ENCODE results near the gene MUC6. TPM values are rescaled to one million over a fixed set of nuclear protein-coding genes. Genes with fewer than 3 reads are reported as not detected.

Gene MUC6
- polyA plus RNA-seq, 10 donors, result 0.08 to 0.46 (median 0.34) TPM

DNA sequence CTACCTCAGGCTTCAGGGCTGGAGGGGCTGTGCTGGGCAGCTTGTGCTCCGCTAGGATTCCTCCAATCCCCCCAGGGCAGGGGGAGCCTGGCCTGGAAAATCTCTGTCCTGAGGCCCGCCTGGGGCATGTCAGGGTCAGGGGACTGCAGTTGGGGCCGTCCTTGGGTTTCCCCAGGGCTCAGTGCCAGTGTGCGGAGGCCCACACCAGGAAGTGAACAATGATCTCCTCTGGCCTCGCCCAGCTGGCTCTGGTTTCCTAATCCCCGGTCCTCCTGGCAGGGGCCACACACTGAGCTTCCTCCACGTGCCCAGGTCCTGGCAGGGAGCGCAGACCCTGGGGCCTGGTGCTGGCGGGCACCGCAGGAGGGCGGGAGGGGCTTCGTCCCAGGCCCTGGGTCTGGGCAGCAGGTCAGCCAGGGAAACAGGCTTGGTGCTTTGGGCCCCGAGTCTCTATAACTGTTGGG is 36.8 kb upstream of the MUC6 start:
- peak; percentile 18 to 61 (median 47) for DNase-seq

DNA sequence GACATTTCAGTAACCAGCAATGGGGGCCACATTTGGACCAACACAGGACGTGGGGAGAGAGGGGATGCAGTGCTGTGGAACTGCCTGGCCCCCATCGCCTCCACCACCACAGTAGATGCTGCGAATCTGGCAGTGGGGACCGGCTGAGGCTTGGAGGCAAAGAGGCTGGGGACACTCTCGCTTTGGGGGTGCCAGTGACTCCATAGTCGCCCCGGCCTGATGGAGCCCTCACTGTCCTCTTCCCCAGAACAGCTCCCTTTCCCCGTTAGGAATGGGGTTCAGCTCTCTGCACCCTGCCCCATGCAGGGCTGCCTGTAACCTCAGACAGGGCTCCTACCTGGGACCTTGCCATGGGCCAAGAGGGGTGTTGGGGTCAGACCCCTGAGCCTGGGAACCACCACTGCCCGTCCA is 36.3 kb upstream of the MUC6 start:
- DNase-seq, result no peak

GRCh38 chr11:1072116-1072820 is 35.8 kb upstream of the MUC6 start:
- DNase-seq, result no peak

DNA sequence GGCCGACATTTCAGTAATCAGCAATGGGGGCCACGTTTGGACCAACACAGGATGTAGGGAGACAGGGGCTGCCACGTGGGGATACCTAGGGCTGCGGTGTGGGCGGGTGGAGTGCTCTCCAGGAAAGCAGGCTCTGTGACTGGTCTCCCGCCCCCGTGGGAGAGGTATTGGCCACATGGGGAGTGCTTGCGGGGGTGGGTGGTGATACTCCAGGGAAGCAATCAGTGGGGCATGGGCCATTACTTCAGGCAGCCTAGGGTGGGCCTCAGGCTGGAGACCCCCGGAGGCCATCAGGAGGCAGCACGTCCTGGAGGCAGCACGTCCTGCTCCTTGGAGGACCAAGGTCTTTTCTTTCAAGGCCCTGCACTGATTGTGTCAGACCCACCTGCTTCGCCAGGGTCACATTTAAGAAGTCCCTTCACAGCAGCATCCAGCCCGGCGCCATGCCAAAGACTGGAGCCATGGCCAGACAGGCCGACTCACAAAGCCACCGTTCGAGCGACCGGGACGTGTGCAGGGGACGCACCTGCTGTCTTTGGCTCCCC is 35.1 kb upstream of the MUC6 start:
- DNase-seq, result no peak

GRCh38 chr11:1070594-1071462 is 34.3 kb upstream of the MUC6 start:
- no peak for DNase-seq

DNA sequence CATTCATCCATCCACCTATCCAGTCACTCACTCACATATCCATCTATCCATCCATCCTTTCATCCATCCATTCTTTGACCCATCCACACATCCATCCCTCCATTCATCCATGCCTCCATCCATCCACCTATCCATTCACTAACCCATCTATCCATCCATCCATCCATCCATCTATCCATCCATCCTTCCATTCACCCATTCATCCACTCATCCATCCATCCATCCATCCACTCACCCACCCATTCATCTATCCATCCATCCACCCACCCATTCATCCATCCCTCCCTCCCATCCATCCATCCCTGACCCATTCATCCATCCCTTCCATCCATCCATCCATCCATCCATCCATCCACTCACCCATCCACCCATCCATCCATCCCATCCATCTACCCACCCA is 33.2 kb upstream of the MUC6 start:
- DNase-seq, result no peak

DNA sequence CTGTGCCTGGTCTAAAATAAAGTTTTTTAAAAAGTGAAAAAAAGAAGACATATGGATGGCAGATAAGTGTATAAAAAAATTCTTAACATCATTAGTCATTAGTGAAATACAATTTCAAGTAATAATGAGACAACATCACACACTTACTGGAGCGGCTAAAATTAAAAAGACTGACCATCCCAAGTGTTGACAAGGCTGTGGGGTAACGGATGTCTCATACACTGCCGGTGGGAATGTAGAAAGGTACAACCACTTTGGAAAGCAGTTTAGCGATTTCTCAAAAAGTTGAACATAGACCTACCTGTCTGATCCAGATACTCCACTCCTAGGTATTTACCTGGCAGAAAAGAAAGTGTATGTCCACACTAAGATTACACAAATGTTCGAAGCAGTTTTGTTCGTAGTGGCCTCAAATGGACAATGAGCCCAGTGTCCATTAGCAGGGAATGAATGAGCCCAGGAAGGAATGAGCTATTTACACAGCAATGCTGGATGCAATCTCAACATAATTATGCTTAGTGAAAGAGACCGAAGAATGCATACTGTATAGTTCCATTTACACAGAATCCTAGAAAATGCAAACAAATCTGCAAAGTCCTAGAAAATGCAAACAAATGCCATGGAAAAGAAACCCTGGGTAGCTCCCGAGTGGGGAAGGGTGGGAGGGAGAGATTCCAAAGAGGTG is 31.4 kb upstream of the MUC6 start:
- DNase-seq, result no peak

GRCh38 chr11:1064167-1064566 is 27.6 kb upstream of the MUC6 start:
- DNase-seq, result no peak

DNA sequence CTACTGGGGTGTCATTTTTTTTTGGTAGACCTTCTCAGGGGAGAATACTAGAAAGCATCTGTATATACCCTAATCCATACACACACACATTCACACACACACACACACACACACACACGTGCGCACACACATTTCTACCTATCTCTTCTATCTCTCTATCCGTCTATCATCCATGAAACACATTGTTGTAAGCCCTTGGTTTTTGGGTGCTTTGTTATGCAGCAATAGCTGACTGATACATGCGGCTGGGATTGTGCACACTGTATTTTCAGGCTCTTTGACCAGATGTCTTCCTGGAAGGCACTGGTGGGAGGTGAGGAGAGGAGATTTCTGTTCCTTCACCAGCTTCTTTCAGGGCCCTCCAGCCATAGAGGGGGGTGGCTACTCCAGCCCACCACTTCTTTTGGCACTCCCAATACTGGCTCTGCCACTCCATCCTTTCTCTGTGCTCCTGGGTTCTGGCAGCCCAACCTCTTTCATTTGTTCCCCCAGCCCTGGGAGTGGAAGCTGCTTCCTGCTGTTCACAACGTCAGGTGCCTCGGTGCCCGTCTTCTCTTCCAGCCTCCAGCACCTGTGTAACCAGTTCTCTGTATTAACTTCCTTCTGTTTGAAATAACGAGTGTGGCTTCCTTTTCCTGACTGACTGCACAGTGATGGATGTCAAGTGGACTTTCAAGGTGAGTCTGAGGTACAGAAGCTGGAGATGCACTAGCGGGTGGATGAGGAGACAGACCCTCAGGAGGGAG is 25.7 kb upstream of the MUC6 start:
- DNase-seq, result no peak

- DNase-seq, result peak in 1 of 3 donors; percentile 30
These were observed 24.5 kb upstream of the MUC6 start for GRCh38 chr11:1060852-1061616.

DNA sequence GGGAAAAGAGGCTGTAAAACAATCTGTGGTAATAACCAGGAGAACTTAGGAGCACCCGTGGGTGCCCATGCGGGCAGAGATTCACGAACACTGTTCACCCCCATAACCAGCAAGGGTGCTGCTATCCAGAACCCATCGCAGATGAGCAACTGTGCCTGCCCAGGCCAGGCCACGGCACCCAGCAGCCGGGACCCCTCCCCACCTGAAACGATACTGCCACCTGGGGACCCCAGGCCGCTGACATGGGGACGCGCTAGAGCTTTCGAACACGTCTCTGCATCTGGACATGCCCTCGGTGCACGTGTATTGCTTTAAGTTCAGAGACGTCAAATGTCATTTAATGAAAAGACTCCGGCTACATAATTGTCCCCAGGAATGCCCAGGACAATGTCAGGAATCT is 23.9 kb upstream of the MUC6 start:
- DNase-seq, result no peak

DNA sequence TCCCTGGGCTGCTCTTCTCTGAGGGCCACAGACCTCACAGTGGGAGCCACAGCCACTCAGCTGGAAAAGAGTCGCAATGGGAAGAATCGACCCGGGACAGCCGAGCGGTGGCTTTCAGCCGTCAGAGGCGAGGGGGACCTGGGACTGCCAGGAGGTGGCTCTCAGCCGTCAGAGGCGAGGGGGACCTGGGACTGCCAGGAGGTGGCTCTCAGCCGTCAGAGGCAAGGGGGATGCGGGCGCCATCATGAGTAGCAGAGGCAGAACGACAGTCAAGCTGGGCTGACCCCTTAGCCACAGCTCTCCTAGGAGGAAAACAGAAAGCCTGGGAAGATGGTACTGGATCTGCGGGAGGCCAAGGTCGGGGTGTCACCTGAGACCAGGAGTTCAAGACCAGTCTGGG is 23.2 kb upstream of the MUC6 start:
- DNase-seq, result no peak

DNA sequence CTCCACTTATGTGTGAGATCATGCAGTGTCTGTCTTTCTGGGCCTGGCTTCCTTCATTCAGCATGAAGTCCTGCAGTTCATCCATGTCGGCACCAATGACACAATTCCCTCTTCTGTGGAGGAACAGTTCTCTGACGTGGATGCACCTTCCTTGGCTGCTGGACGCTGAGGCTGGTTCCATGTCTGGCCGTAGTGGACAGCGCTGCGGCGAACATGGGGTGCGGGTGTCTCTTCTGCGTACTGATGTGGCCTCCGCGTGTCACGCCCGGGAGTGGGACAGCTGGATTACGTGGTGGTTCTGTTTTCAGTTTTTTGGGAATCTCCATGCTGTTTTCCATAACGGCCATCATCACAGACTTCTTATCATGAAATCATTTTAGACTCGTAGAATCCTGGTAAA is 21.3 kb upstream of the MUC6 start:
- no peak for DNase-seq

DNA sequence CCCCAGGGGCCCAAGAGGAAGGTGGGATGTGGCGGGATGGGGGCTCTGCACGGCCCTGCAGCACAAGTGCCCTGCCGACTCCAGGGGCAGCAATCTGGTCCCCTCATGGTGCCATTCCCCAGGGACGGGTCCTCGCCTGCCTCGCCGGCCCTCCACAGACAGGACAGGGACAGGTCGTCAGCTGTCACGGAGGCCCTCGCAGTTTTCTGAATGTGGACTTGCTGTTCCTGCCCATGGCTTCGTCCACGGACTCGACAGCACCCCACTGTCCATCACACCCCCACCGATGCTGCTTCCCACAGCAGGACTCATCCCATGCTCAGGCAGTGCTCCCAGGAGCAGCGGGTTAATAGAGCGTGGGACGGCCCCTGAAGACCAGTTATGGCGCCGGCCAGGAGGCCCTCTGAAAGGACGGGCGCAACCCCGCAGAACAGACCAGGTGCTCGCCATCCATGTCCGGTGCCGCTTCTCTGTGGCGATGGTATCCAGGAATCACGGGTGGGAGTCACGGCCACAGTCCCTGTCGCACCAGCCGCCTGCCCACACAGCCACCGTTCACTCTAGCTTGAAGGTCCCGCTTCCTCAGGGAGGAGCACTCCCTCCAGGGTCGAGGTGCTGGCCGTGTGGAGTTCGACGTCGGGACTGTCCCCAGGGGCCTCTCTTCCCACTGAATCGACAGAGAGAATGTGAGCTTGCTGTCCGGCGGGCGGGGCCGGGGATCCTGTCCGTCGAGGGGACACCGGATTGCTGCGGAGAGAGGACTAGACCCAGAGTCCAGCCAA is 19.7 kb upstream of the MUC6 start:
- DNase-seq, result no peak

- DNase-seq, result no peak
These were observed 18.7 kb upstream of the MUC6 start for GRCh38 chr11:1055109-1055703.

DNA sequence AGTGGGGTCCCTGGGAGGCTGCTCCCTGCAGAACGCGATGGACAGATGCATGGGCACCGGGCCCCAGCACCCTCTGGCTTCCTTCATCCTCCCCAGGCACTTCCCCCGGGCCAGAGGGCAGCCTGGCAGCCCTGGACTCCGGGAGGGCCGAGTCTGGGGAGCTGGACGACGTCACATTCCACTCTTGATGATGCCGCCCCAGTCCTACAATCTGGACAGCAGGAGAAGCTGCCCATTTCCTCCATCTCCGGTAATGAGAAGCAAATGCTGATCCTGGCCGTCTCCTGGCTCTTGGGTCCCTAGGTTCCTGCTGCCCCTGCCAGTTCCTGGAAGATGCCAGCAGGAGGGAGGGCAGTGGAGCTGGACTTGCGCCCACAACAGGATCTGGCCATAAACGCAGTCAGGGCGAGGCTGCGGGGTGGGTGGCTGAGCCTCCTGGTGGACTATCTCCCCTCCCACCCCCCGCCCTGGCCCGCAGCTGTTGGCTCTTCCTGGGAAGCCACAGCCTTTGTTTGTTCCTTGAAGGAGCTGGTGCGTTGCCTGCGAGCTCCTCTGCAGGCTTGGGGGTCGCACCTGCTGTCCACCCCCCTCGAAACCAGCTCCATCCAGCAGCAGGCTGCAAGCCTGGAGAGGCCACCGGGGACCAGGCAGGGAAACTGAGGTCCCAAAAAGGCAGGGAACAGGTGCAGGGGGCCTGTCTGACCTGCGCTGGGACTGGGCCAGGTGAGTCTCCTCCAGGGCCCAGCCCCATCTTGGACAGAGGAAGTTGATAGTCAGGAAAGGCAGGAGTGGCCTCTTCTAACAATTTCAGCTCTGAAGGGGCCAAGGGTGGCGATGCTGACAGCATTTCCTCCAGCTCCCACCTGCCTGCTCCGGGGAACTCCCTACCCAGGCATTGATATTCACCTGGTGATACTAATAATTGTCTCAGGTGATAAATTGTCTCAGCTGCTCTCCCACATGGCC is 17.9 kb upstream of the MUC6 start:
- peak in 1 of 3 donors; percentile 28 for DNase-seq

DNA sequence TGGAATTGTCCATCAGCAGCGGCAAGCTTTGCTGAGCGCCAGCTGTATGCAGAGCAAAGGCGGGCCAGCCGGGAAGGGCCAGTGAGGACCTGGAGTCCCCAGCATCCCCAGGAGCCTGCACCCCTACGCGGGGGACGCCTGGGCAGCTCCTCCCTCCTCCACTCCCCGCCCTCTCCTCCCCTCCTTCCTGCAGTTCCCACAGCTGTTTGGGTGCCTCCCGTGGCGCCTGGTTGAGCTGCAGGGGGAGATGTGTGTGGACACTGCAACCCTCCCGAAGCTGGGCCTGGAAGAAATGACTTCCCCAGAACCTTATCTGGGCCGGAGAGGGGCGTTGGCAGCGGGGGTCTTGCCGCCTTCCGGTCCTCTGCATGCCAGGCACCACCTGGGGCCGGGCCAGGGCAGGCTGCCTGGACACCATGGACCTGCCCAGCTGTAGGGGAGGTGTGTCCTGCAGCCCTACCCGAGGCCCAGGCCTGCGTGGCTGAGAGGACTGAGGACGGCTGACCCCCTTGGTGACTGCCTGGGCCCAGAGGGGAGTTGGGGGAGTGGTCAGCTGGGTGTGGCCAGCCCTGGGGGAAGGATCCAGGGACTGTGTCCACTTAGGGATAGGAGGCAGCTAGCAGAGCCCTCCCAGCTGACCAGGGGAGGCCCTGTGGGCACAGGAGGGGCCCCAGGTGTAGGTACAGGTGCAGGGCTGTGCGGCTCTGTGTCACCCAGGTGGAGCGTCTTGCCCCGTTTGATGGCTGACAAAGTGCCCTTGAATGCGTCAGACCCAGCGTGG is 16.8 kb upstream of the MUC6 start:
- no peak for DNase-seq
